22Rv1 (cell line): Measurements from ENCODE around the gene DLG1.

Source experiments
- ZFX ChIP-seq: fragments of 450-650 bp; IDR thresholded peaks from 2 replicates; pipeline ENCODE4 v1.6.1; 2017; ENCODE audit warnings: antibody characterized with exemption, borderline replicate concordance
- TF ChIP-seq, protein P1 (sequence below): fragments of 450-650 bp; IDR thresholded peaks from 2 replicates; pipeline ENCODE4 v1.5.1; 2017; ENCODE audit warnings: mild to moderate bottlenecking

DNA sequence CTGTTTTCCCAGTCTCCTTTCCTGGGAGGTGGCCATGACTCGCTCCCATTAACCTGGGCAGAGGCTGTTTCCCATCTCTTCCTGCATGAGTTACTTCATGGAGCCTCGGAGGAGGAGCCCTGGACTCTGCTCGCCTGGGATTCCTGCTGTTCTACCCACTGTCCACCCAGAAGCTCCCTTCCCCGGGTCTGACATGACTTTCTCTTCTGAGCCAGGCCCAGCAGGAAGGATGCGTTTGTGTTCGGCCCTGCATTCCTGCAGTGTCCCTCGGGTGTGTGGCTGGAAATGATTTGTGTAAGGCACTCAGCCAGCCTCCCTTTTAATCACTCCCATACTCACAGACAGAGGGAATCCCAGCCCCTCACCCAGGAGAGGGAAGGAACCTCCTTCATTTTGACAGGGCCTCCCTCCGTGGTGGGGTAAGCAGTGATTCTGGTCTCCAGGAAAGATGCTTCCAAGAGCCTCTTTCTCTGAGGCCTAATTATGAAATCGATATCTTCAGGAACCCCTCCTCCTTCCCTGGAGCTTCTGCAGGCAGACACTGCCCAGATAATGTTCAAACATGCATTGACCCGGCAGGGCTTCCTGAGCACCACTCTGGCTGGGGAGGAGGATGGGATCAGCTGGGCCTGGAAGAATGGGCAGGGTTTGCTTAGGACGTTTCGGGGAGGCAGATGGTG lies 41.6 kb upstream of the DLG1 start:
- TF ChIP-seq, protein P1, sequence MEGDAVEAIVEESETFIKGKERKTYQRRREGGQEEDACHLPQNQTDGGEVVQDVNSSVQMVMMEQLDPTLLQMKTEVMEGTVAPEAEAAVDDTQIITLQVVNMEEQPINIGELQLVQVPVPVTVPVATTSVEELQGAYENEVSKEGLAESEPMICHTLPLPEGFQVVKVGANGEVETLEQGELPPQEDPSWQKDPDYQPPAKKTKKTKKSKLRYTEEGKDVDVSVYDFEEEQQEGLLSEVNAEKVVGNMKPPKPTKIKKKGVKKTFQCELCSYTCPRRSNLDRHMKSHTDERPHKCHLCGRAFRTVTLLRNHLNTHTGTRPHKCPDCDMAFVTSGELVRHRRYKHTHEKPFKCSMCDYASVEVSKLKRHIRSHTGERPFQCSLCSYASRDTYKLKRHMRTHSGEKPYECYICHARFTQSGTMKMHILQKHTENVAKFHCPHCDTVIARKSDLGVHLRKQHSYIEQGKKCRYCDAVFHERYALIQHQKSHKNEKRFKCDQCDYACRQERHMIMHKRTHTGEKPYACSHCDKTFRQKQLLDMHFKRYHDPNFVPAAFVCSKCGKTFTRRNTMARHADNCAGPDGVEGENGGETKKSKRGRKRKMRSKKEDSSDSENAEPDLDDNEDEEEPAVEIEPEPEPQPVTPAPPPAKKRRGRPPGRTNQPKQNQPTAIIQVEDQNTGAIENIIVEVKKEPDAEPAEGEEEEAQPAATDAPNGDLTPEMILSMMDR: no peak
- no peak for TF ChIP-seq ZFX
